K562 (cell line): ENCODE data around the gene CERS1. TPM values are rescaled to one million over a fixed set of nuclear protein-coding genes. Genes with fewer than 3 reads are reported as not detected.

Experiments
- ARHGAP35 ChIP-seq: fragments of 450-650 bp; IDR thresholded peaks from 2 replicates; pipeline ENCODE4 v1.6.1; 2018; ENCODE audit not compliant: partially characterized antibody
- DDX20 ChIP-seq: fragments of 450-650 bp; IDR thresholded peaks from 2 replicates; pipeline ENCODE4 v1.6.1; 2016; ENCODE audit warnings: missing genetic modification characterization, low read depth, mild to moderate bottlenecking, missing compliant biosample characterization, moderate library complexity
- ETV5 ChIP-seq: sonication (generic); formaldehyde crosslinking; IDR thresholded peaks from 2 replicates; pipeline ENCODE4 v1.4.0; 2020; ENCODE audit warnings: low read depth, mild to moderate bottlenecking, missing genetic modification reagents
- FOXA3 ChIP-seq, 2 experiments: fragments of 450-650 bp in 1 of 2; sonication (generic) in 1 of 2; formaldehyde crosslinking; IDR thresholded peaks in 1 of 2; conservative IDR thresholded peaks in 1 of 2; 2 replicates each; pipeline versions ENCODE4 v1.4.0 to v1.8.0; 2020 to 2022; ENCODE audit warnings: mild to moderate bottlenecking in 2 of 2, missing genetic modification reagents in 1 of 2
- HLTF ChIP-seq: fragments of 450-650 bp; IDR thresholded peaks from 2 replicates; pipeline ENCODE4 v1.6.1; 2016
- KDM5B ChIP-seq: fragments of 200-600 bp; sonication (generic); IDR thresholded peaks from 2 replicates; pipeline ENCODE4 v1.6.1; 2012; ENCODE audit warnings: low read depth, mild to moderate bottlenecking, moderate library complexity, low read length, control low read depth, inconsistent platforms; ENCODE audit not compliant: insufficient replicate concordance
- NCOA4 ChIP-seq: fragments of 450-650 bp; IDR thresholded peaks from 2 replicates; pipeline ENCODE4 v1.6.1; 2018; ENCODE audit warnings: mild to moderate bottlenecking; ENCODE audit not compliant: partially characterized antibody
- NFXL1 ChIP-seq: fragments of 450-650 bp; formaldehyde crosslinking; IDR thresholded peaks from 2 replicates; pipeline ENCODE4 v1.4.0; 2021; ENCODE audit warnings: mild to moderate bottlenecking
- NR4A1 ChIP-seq, 2 experiments: fragments of 250-450 bp in 1 of 2; fragments of 450-650 bp in 1 of 2; sonication (Bioruptor Pico) in 1 of 2; IDR thresholded peaks; 2 replicates each; pipeline versions ENCODE4 v1.4.0 to v1.6.1; 2016 to 2020; ENCODE audit warnings: mild to moderate bottlenecking in 2 of 2, missing compliant biosample characterization in 1 of 2, missing genetic modification characterization in 1 of 2, moderate library complexity in 1 of 2
- PHF8 ChIP-seq: fragments of 200-600 bp; sonication (generic); IDR thresholded peaks from 2 replicates; pipeline ENCODE4 v1.6.1; 2012; ENCODE audit warnings: mixed run types, mild to moderate bottlenecking, inconsistent platforms, low read length, moderate library complexity, borderline replicate concordance
- RFX5 ChIP-seq: IDR thresholded peaks from 2 replicates; pipeline ENCODE4 v1.6.1; 2011; ENCODE audit warnings: low read depth, mild to moderate bottlenecking, improper control_type of control experiment, low read length
- SAFB ChIP-seq: fragments of 200-400 bp; formaldehyde crosslinking; IDR thresholded peaks from 2 replicates; pipeline ENCODE4 v1.6.1; 2017; ENCODE audit warnings: low read depth, low read length, borderline replicate concordance
- SMAD1 ChIP-seq: fragments of 150-350 bp; IDR thresholded peaks from 2 replicates; pipeline ENCODE4 v1.6.1; 2014; ENCODE audit warnings: low read length, low read depth; ENCODE audit not compliant: partially characterized antibody
- SUPT5H ChIP-seq: fragments of 450-650 bp; IDR thresholded peaks from 2 replicates; pipeline ENCODE4 v1.6.1; 2016
- TARDBP ChIP-seq: fragments of 450-650 bp; IDR thresholded peaks from 2 replicates; pipeline ENCODE4 v1.6.1; 2016
- TBP ChIP-seq: optimal IDR thresholded peaks from 2 replicates; pipeline ENCODE3; 2011; ENCODE audit warnings: low read depth, low read length, improper control_type of control experiment
- XRCC3 ChIP-seq: fragments of 450-650 bp; IDR thresholded peaks from 2 replicates; pipeline ENCODE4 v1.6.1; 2017; ENCODE audit warnings: mild to moderate bottlenecking, moderate library complexity
- ZBED1 ChIP-seq: IDR thresholded peaks from 2 replicates; pipeline ENCODE4 v1.6.1; 2014
- ZNF263 ChIP-seq: sonication (generic); formaldehyde crosslinking; IDR thresholded peaks from 2 replicates; pipeline ENCODE4 v1.8.0; 2022; ENCODE audit warnings: mild to moderate bottlenecking, missing genetic modification reagents, borderline replicate concordance
- ZNF436 ChIP-seq: fragments of 250-450, 450-650 bp; sonication (Bioruptor Pico); formaldehyde crosslinking; IDR thresholded peaks from 2 replicates; pipeline ENCODE4 v1.7.0; 2020; ENCODE audit warnings: mild to moderate bottlenecking
- ZNF507 ChIP-seq: conservative IDR thresholded peaks from 2 replicates; pipeline ENCODE4 v1.6.1; 2017; ENCODE audit warnings: missing genetic modification characterization, missing compliant biosample characterization
- ZNF717 ChIP-seq: fragments of 250-450 bp; sonication (Bioruptor Pico); IDR thresholded peaks from 2 replicates; pipeline ENCODE4 v1.5.0; 2021
- ZNF764 ChIP-seq: fragments of 250-450 bp; sonication (Bioruptor Pico); IDR thresholded peaks from 2 replicates; pipeline ENCODE4 v1.4.0; 2020; ENCODE audit warnings: low read depth, mild to moderate bottlenecking, moderate library complexity
- polyA plus RNA-seq, 8 experiments: library from polyadenylated mRNA; depleted of rRNA in 4 of 8; stranded (reverse) in 5 of 8; unstranded in 3 of 8; fragments of >200 nt; fragmentation: Nextera tagmentation in 2 of 8; fragmentation: Illumina TruSeq in 1 of 8; extraction: Ambion mirVana in 2 of 8; extraction: Trizol in 1 of 8; gene quantifications; 2 replicates each; pipeline versions ENCODE4 v1.2.1 to v1.2.3, GENCODE V29; 2011 to 2014; ENCODE audit warnings: inconsistent platforms in 1 of 8, missing spikeins in 1 of 8
- total RNA-seq, 7 experiments: library from RNA; depleted of rRNA in 6 of 7; stranded (reverse); fragments of >200 nt in 6 of 7; fragmentation: Illumina TruSeq in 2 of 7; extraction: Trizol in 2 of 7; gene quantifications; 2 replicates each; pipeline versions ENCODE4 v1.2.1 to v1.2.3, GENCODE V29; 2011 to 2021; ENCODE audit warnings: low replicate concordance in 1 of 7
- TF ChIP-seq, protein P1 (sequence below): sonication (generic); formaldehyde crosslinking; IDR thresholded peaks from 2 replicates; pipeline ENCODE4 v1.8.1; 2023; ENCODE audit warnings: mild to moderate bottlenecking, missing genetic modification reagents, moderate library complexity
- TF ChIP-seq, protein P2 (sequence below): fragments of 250-450 bp; sonication (Bioruptor Pico); IDR thresholded peaks from 2 replicates; pipeline ENCODE4 v1.8.0; 2022; ENCODE audit warnings: inconsistent platforms, mild to moderate bottlenecking, moderate library complexity, borderline replicate concordance
- TF ChIP-seq, protein P3 (sequence below): fragments of 250-450 bp; sonication (Bioruptor Pico); IDR thresholded peaks from 2 replicates; pipeline ENCODE4 v1.5.0; 2020; ENCODE audit warnings: mild to moderate bottlenecking, borderline replicate concordance

Gene CERS1
- total and polyA plus RNA-seq, 9 of the 15 experiments (the other 6 are each of a cell fraction or from before 2014, with no cell fraction given) = 0.33 to 1.5 (median 0.86) TPM; not detected in 2

DNA sequence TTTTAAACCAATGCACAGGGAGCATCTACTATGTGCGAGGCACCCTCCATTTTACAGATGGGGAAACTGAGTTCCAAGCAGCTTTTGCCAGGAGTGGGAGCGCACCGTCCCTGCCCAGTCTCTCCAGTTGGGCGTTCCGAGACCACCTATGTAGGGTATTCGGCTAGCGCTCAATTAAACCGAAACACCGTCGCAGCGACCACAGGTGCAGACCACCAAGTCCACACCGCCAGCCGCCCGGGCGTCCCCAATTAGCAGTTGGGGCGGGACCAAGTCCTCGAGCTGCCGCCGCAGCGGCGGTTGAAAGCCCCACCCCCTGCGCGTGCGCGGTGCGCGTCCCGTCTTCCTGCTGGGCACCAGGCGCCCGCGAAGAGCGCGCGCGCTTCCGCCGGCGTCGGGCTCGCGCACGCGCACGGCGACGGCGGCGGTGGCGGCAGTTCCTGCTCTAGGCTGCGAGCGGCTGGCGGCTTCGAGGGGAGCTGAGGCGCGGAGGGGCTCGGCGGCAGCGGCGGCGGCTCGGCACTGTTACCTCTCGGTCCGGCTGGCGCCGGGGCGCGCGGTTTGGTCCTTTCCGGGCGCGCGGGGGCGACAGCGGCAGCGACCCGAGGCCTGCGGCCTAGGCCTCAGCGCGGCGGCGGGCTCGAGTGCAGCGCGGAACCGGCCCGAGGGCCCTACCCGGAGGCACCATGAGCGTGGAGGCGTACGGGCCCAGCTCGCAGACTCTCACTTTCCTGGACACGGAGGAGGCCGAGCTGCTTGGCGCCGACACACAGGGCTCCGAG, 64.2 kb downstream of the CERS1 start, which contains the start of gene UPF1 (continued):
- no peak for TF ChIP-seq NR4A1 (CRISPR knock-in tag; IDR thresholded peaks at IDR 0.05)
- peak; percentile 74; the same call in 1 of the 2 replicates for TF ChIP-seq NR4A1 (tag; IDR thresholded peaks at IDR 0.05)
- TF ChIP-seq SMAD1 = peak; percentile 33
- peak; percentile 99 for TF ChIP-seq PHF8
- no peak for TF ChIP-seq ZNF436 (CRISPR knock-in tag)
- no peak for TF ChIP-seq ZBED1
- TF ChIP-seq TARDBP = 0 out of 2 replicates have a peak, but pooled peaks have one; percentile 17
- no peak for TF ChIP-seq SAFB
- TF ChIP-seq NCOA4 = no peak
- TF ChIP-seq KDM5B = peak; percentile 78
- TF ChIP-seq, protein P1, sequence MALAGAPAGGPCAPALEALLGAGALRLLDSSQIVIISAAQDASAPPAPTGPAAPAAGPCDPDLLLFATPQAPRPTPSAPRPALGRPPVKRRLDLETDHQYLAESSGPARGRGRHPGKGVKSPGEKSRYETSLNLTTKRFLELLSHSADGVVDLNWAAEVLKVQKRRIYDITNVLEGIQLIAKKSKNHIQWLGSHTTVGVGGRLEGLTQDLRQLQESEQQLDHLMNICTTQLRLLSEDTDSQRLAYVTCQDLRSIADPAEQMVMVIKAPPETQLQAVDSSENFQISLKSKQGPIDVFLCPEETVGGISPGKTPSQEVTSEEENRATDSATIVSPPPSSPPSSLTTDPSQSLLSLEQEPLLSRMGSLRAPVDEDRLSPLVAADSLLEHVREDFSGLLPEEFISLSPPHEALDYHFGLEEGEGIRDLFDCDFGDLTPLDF (CRISPR knock-in tag) = no peak
- TF ChIP-seq NFXL1 (CRISPR knock-in tag) = no peak
- TF ChIP-seq RFX5 = no peak
- TF ChIP-seq, protein P2, sequence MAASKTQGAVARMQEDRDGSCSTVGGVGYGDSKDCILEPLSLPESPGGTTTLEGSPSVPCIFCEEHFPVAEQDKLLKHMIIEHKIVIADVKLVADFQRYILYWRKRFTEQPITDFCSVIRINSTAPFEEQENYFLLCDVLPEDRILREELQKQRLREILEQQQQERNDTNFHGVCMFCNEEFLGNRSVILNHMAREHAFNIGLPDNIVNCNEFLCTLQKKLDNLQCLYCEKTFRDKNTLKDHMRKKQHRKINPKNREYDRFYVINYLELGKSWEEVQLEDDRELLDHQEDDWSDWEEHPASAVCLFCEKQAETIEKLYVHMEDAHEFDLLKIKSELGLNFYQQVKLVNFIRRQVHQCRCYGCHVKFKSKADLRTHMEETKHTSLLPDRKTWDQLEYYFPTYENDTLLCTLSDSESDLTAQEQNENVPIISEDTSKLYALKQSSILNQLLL (CRISPR knock-in tag) = no peak
- TF ChIP-seq, protein P3, sequence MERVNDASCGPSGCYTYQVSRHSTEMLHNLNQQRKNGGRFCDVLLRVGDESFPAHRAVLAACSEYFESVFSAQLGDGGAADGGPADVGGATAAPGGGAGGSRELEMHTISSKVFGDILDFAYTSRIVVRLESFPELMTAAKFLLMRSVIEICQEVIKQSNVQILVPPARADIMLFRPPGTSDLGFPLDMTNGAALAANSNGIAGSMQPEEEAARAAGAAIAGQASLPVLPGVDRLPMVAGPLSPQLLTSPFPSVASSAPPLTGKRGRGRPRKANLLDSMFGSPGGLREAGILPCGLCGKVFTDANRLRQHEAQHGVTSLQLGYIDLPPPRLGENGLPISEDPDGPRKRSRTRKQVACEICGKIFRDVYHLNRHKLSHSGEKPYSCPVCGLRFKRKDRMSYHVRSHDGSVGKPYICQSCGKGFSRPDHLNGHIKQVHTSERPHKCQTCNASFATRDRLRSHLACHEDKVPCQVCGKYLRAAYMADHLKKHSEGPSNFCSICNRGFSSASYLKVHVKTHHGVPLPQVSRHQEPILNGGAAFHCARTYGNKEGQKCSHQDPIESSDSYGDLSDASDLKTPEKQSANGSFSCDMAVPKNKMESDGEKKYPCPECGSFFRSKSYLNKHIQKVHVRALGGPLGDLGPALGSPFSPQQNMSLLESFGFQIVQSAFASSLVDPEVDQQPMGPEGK (CRISPR knock-in tag) = no peak
- TF ChIP-seq HLTF = no peak
- TF ChIP-seq TBP = peak; percentile 78
- TF ChIP-seq ARHGAP35 = no peak
- TF ChIP-seq ZNF263 (CRISPR knock-in tag) = no peak; the same call in 1 of the 2 replicates
- TF ChIP-seq ZNF507 (tag) = no peak
- TF ChIP-seq FOXA3 (CRISPR knock-in tag; conservative IDR thresholded peaks at IDR 0.05 in 1 of 2, IDR thresholded peaks at IDR 0.05 in 1 of 2) = no peak; a peak in 1 of 4 replicates
- no peak for TF ChIP-seq XRCC3
- TF ChIP-seq DDX20 (tag) = no peak
- TF ChIP-seq SUPT5H = peak; percentile 69
- TF ChIP-seq ZNF764 (CRISPR knock-in tag) = no peak
- no peak; the same call in 1 of the 2 replicates for TF ChIP-seq ETV5 (CRISPR knock-in tag)
- no peak for TF ChIP-seq ZNF717 (CRISPR knock-in tag)
